GM21447 (cell line): Measurements from ENCODE around the gene FAM168A.
A peak's percentile ranks its signal among the peaks of the same experiment; 100 is the strongest.

Experiments used
- ATAC-seq: cut with Tn5 transposase; IDR thresholded peaks from one replicate; pipeline ENCODE4 v1.9.1; 2021; ENCODE audit not compliant: unreplicated experiment

FAM168A gene

DNA sequence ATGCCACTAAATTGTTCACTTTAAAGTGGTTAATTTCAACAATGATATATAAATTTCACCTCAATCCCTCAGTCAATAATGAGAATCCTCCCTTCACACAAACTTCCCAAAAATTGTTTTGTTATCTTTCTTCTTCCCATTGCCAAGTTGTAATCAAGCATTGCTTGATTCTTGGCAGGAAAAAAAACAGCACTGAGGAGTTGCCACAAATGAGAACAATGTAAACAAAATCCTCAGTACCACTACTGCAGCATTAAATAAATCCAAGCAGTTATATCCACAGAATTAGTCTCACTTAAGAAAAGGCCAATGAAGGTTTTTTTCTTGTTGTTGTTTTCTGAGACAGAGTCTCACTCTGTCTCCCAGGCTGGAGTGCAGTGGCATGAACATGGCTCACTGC is 38.2 kb downstream of the FAM168A start:
- no peak for ATAC-seq

DNA sequence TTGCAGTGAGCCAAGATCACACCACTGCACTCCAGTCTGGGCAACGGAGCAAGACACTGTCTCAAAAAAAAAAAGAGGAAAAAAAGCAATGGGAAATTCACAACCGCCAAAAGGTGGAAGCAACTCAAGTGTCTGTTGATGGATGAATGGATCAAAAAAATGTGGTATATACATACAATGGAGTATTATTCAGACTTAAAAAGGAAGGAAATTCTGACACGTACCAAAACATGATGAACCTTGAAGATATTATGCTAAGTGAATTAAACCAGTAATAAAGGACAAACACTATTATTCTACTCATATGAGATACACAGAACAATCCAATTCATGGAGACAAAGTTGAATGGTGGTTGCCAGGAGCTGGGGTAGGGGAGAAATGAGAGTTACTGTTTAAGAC is 40.9 kb downstream of the FAM168A start:
- ATAC-seq, result no peak

- ATAC-seq, result no peak
These were observed 42.3 kb downstream of the FAM168A start for GRCh38 chr11:73555615-73556014.

DNA sequence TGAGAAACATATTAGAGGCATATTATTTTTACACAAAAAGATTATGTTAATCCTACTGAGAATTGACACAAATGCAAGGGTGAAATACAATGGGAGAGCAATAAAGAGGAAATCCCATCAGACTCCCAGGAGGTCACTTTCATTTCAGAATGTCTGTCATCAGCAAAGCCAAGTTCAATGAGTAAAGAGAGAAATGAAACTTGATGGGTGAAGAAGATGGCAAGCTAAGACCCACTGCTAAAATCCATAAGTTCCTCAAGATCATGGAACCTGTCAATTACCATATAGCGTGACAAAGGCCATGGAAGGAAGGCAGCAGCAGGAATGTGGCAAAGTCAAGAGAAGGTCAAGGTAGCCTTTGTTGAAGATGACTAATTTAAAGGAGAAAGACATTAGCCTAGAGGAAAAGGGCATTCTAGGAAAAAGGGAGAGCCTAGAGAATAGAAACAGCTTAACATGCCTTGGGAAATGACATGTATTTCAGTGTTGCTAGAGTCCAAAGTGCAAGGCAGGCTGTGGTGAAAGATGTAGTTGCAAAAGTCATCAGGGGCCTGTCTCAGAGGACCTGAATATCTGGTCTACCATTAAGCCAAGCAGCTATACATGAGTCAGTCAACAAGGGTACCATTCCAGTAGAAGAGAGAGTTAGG is 43.1 kb downstream of the FAM168A start:
- ATAC-seq, result no peak

- ATAC-seq, result no peak
These were observed 44.6 kb downstream of the FAM168A start for GRCh38 chr11:73553266-73553665.

- no peak for ATAC-seq
These were observed 46.2 kb downstream of the FAM168A start for GRCh38 chr11:73551677-73552076.

- no peak for ATAC-seq
These were observed 48.5 kb downstream of the FAM168A start for GRCh38 chr11:73549376-73549775.

- ATAC-seq, result no peak
These were observed 50.0 kb downstream of the FAM168A start for GRCh38 chr11:73547706-73548595.

DNA sequence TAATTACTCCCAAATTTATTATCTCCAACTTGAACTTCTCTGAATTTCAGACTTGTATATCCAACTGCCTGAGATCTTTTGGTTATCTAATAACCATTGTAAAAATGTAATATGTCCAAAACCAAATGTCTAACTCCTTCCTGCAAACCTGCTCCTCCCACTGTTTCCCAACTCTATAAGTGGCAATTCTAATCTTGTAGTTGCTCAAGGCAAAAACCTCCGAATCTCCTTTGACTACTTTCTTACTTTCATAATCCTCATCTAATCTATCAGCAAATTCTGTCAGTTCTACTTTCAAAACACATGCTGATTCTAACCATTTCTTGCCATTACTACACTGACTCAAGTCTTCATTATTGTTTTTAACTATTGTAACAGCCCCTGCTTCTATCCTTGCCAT is 55.7 kb downstream of the FAM168A start:
- ATAC-seq, result no peak

- ATAC-seq, result no peak
These were observed 58.3 kb downstream of the FAM168A start for GRCh38 chr11:73539506-73540084.

- ATAC-seq, result peak; percentile 61
These were observed 59.5 kb downstream of the FAM168A start for GRCh38 chr11:73538381-73538872.

- ATAC-seq, result no peak
These were observed 59.9 kb downstream of the FAM168A start for GRCh38 chr11:73537969-73538368.

- no peak for ATAC-seq
These were observed 61.0 kb downstream of the FAM168A start for GRCh38 chr11:73536961-73537360.

GRCh38 chr11:73532310-73532709 is 65.6 kb downstream of the FAM168A start:
- no peak for ATAC-seq

DNA sequence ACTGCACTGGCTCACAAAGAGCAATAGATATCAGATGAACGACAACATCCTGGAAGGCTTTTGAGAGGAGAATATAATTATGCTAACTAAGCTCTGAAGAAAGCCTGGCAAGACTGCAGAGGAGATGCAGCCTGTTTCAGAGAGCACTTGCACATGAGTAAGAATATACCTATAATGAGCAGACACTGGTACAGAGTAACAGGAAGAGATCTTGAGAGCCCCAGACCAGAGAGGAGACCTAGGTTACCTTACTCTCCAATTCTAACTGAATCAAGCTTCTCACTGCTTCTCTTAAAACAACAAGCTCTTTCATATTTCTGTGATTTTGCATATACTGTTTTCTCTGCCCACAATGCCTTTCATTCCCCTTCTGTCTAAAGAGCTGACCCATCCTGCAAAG is 66.5 kb downstream of the FAM168A start:
- ATAC-seq, result peak; percentile 53

DNA sequence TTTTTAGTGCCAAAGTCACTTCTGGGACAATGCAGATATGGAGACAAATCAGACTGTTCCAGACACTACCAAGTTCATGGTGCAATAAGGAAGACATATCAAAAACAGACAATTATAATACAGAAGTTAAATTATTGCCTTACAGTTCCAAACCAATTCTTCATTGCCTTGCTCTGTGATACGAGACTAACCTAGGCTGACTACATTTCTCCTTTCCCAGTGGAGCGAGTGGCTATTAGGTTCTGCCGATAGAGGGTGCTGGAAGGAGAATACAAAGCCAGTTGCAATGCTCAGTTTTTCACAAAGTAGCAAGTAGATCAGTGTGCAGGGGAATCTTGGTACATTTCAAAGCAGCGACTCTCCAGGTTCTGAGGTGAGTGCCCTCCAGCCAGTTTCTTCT is 67.8 kb downstream of the FAM168A start:
- no peak for ATAC-seq

DNA sequence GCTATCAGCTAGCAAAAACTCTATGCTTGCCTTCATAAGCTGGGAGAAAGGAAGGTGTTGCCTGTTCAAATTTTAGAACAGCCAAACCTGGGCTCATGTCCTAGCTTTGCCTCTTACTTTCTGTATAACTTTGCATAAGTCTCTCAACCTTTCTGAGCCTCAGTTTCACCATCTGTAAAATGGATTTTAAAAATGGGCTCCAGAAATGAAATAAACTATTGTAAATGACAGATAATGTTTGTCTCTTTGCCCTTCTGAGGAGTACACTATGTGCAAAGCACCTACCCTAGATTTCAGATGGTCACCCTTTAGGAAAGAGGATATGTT is 68.7 kb downstream of the FAM168A start:
- no peak for ATAC-seq

DNA sequence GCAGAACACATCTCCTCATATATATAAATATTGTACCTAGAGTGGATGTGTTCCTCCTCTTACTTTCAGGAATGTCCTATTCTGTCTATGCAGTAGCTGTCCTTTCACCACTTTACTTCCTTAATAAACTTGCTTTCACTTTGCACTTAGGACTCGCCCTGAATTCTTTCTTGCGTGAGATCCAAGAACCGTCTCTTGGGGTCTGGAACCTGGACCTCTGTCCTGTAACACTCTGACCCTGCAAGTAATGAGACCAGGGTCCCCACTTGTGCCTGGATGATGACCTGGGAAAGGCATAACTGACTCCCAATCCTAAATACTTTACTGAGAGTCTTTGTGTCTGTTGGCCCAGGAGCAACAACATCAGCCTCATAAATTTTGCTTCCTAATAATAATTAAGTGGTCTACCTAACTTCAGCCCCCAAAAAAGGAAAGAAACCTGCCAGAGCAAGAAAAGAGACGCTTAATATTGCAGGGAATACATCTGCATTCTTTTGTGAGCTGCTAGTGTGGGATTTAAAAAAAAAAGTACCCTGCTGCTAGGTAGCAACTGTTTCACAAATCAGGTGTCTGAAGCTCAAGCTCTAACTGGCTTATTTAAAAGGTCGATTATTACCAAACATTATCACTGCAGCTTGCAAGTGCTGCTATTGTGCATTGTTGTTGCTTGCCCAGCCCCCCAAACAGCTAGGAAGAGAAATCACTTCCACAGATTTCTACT is 69.3 kb downstream of the FAM168A start:
- ATAC-seq, result no peak

- no peak for ATAC-seq
These were observed 69.9 kb downstream of the FAM168A start for GRCh38 chr11:73528013-73528412.

- ATAC-seq, result no peak
These were observed 72.3 kb downstream of the FAM168A start for GRCh38 chr11:73525611-73526010.

DNA sequence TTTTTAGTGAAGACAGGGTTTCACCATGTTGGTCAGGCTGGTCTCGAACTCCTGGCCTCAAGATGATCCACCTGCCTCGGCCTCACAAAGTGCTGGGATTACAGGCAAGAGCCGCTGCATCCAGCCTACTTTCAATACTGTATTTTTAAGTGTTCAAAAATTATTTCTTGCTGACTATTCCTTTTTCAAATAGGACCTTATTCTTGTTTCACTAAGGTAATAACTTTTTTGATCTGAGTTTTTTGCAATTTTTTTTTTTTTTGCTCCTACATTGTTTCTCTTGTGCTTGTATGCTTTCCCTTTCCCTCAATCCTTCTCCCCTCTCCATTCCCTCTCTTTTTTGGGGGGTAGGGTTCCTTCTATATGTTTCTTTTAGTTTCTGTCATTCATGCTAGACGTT is 73.1 kb downstream of the FAM168A start:
- ATAC-seq, result no peak
